NCI-H446 treated with DMSO at 0.1 percent for 48 hours (cell line): ENCODE data around the gene PLEKHD1.
"Not testable (repeated sequence)": the region's sequence is repeated elsewhere in the genome, so short reads cannot be mapped to it uniquely, and the experiment has no call there.

ENCODE experiments used
- DNase-seq: peaks from one replicate; lab custom pipeline; 2025; lab: John Stamatoyannopoulos, UW

Gene PLEKHD1

GRCh38 chr14:69484444-69485314 lies at the start of gene PLEKHD1:
Gene PLEKHD1, plus strand, starts transcription at chr14:69484728. Its CDS starts 238 bp downstream, at chr14:69484966.
- DNase-seq = no peak

- DNase-seq = no peak
Measured at GRCh38 chr14:69439521-69440270, 44.8 kb upstream of the PLEKHD1 start.

- no peak for DNase-seq
Measured at GRCh38 chr14:69441948-69442347, 42.6 kb upstream of the PLEKHD1 start.

- no peak for DNase-seq
Measured at GRCh38 chr14:69443296-69443805, 41.2 kb upstream of the PLEKHD1 start.

GRCh38 chr14:69449216-69449615 lies 35.3 kb upstream of the PLEKHD1 start:
- DNase-seq = no peak

GRCh38 chr14:69451941-69452340 lies 32.6 kb upstream of the PLEKHD1 start:
- no peak for DNase-seq

- DNase-seq = no peak
Measured at GRCh38 chr14:69458350-69458749, 26.2 kb upstream of the PLEKHD1 start.

- DNase-seq = no peak
Measured at GRCh38 chr14:69459122-69459521, 25.4 kb upstream of the PLEKHD1 start.

- DNase-seq = peak; percentile 56
Measured at GRCh38 chr14:69460093-69460701, 24.3 kb upstream of the PLEKHD1 start.

GRCh38 chr14:69464379-69464778 lies 20.1 kb upstream of the PLEKHD1 start:
- DNase-seq = no peak

GRCh38 chr14:69464829-69465228 lies 19.7 kb upstream of the PLEKHD1 start:
- DNase-seq = no peak

- no peak for DNase-seq
Measured at GRCh38 chr14:69468949-69469348, 15.6 kb upstream of the PLEKHD1 start.

GRCh38 chr14:69471436-69471835 lies 13.1 kb upstream of the PLEKHD1 start:
- DNase-seq = no peak

- DNase-seq = no peak
Measured at GRCh38 chr14:69471916-69472315, 12.6 kb upstream of the PLEKHD1 start.

GRCh38 chr14:69473260-69473659 lies 11.3 kb upstream of the PLEKHD1 start:
- no peak for DNase-seq

GRCh38 chr14:69473946-69474345 lies 10.6 kb upstream of the PLEKHD1 start:
- DNase-seq = no peak

GRCh38 chr14:69475194-69475818 lies 9.2 kb upstream of the PLEKHD1 start:
- peak; percentile 11 for DNase-seq

- not testable (repeated sequence) for DNase-seq
Measured at GRCh38 chr14:69476824-69477450, 7.6 kb upstream of the PLEKHD1 start.

GRCh38 chr14:69478055-69478454 lies 6.5 kb upstream of the PLEKHD1 start:
- not testable (repeated sequence) for DNase-seq

- DNase-seq = no peak
Measured at GRCh38 chr14:69479696-69480095, 4.8 kb upstream of the PLEKHD1 start.

- DNase-seq = no peak
Measured at GRCh38 chr14:69480136-69480535, 4.4 kb upstream of the PLEKHD1 start.
